ENCODE measurements around the gene VTI1A.

DNA sequence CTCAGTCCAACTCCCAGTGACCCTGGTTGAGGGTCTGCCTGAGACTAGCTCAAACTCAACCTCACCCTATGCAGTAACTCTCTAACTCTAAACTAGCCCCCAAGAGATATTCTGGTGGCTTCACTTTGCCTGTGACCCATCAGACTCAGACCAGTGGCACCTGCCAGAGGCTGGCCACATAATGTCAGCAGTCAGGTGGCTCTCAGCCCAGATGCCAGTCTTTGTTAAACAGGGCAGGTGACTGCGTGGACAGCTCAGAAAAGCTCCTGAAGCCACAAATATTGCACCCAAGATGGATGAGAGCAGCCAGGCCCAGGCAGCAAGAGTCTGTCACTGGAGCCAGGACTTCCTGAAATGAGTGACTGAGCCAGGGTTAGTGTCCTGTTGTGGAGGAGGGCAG, 373.3 kb downstream of the VTI1A start:
- TF ChIP-seq, protein P1, sequence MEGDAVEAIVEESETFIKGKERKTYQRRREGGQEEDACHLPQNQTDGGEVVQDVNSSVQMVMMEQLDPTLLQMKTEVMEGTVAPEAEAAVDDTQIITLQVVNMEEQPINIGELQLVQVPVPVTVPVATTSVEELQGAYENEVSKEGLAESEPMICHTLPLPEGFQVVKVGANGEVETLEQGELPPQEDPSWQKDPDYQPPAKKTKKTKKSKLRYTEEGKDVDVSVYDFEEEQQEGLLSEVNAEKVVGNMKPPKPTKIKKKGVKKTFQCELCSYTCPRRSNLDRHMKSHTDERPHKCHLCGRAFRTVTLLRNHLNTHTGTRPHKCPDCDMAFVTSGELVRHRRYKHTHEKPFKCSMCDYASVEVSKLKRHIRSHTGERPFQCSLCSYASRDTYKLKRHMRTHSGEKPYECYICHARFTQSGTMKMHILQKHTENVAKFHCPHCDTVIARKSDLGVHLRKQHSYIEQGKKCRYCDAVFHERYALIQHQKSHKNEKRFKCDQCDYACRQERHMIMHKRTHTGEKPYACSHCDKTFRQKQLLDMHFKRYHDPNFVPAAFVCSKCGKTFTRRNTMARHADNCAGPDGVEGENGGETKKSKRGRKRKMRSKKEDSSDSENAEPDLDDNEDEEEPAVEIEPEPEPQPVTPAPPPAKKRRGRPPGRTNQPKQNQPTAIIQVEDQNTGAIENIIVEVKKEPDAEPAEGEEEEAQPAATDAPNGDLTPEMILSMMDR (conservative IDR thresholded peaks at IDR 0.05) = no peak
- TF ChIP-seq EZH2 (IDR thresholded peaks at IDR 0.05; ENCODE audit: low read depth) = no peak
